Tibial artery (tissue), 4 donors: ENCODE measurements around the gene DNAJB8.

Source experiments
- DNase-seq, 2 donors: peaks; one replicate each; pipeline ENCODE4 v3.0.0-alpha.2; 2019
- H3K27ac ChIP-seq, 2 donors: fragments of 200-600 bp; sonication (generic) in 1 of 2; 1 replicate in 1 of 2; 2 replicates in 1 of 2; pipeline ENCODE4 v1.5.1; 2018 to 2019; ENCODE audit warnings: mild to moderate bottlenecking in 1 of 2
- H3K27me3 ChIP-seq, 2 donors: fragments of 200-600 bp; sonication (generic) in 1 of 2; one replicate each; pipeline versions ENCODE4 v1.5.1 to v1.6.0; 2016 to 2019
- H3K36me3 ChIP-seq, 3 donors: fragments of 200-600 bp; sonication (generic) in 2 of 3; one replicate each; pipeline ENCODE4 v1.5.1; 2016 to 2019; ENCODE audit warnings: mild to moderate bottlenecking in 2 of 3
- H3K4me1 ChIP-seq, 4 donors: fragments of 200-600 bp; sonication (generic) in 2 of 4; 1 replicate in 3 of 4; 2 replicates in 1 of 4; pipeline ENCODE4 v1.5.1; 2016 to 2019
- H3K4me3 ChIP-seq, 2 donors: fragments of 200-600 bp; sonication (generic) in 1 of 2; 1 replicate in 1 of 2; 2 replicates in 1 of 2; pipeline ENCODE4 v1.5.1; 2018 to 2019; ENCODE audit warnings: mild to moderate bottlenecking in 2 of 2
- H3K9me3 ChIP-seq, 3 donors: fragments of 200-600 bp; sonication (generic) in 1 of 3; one replicate each; pipeline ENCODE4 v1.5.1; 2016 to 2019
- CTCF ChIP-seq, 2 experiments: fragments of 200-600 bp in 1 of 2; fragments of 450-650 bp in 1 of 2; IDR thresholded peaks; one replicate each; pipeline ENCODE4 v1.5.1; 2017 to 2019; ENCODE audit warnings: antibody characterized with exemption in 2 of 2, mild to moderate bottlenecking in 1 of 2, moderate library complexity in 1 of 2
- intact Hi-C: fragments of 100-400 bp; cut with DNase I; formaldehyde crosslinking; loops from one replicate; pipeline ENCODE4 v1.15.0; 2023; ENCODE audit warnings: low total_unique reads

Gene DNAJB8

GRCh38 chr3:128472449-128473179 lies 5.9 kb upstream of the DNAJB8 start:
- Histone ChIP-seq H3K27ac (no peak overlapping the region), H3K4me1 (no peaks in the 10 kb centered on the region), H3K27me3 (peaks cover 0 to 57% of the 10 kb centered on the region in 2 donors), H3K9me3 (no peaks in the 10 kb centered on the region), H3K36me3 (no peaks in the 10 kb centered on the region), H3K4me3 (no peak overlapping the region)
- no peak for DNase-seq
- intact Hi-C loops: no loop called here
- TF ChIP-seq CTCF (IDR thresholded peaks at IDR 0.05): no peak

- intact Hi-C loops: no loop called here
- peaks cover 0 to 59% of the 10 kb centered on the region in 2 donors for H3K27me3 ChIP-seq
- H3K4me3 ChIP-seq: no peak overlapping the region
- DNase-seq: no peak
- H3K27ac ChIP-seq: no peak overlapping the region
- no peak for TF ChIP-seq CTCF (IDR thresholded peaks at IDR 0.05)
- H3K9me3 ChIP-seq: no peaks in the 10 kb centered on the region
- H3K4me1 ChIP-seq: no peaks in the 10 kb centered on the region
- no peaks in the 10 kb centered on the region for H3K36me3 ChIP-seq
These were observed 5.0 kb upstream of the DNAJB8 start for GRCh38 chr3:128471720-128472119.

- Histone ChIP-seq H3K4me3 (no peak overlapping the region), H3K9me3 (no peaks in the 10 kb centered on the region), H3K27me3 (peaks cover 0 to 59% of the 10 kb centered on the region in 2 donors), H3K4me1 (no peaks in the 10 kb centered on the region), H3K27ac (no peak overlapping the region), H3K36me3 (no peaks in the 10 kb centered on the region)
- intact Hi-C loops: no loop called here
- no peak for TF ChIP-seq CTCF (IDR thresholded peaks at IDR 0.05)
- DNase-seq: no peak
These were observed 4.4 kb upstream of the DNAJB8 start for GRCh38 chr3:128471110-128471509.

GRCh38 chr3:128470134-128470899 lies 3.6 kb upstream of the DNAJB8 start:
- Histone ChIP-seq H3K4me1 (no peaks in the 10 kb centered on the region), H3K9me3 (no peaks in the 10 kb centered on the region), H3K4me3 (no peak overlapping the region), H3K27me3 (peaks cover 0 to 59% of the 10 kb centered on the region in 2 donors), H3K27ac (no peak overlapping the region), H3K36me3 (no peaks in the 10 kb centered on the region)
- no peak for TF ChIP-seq CTCF (IDR thresholded peaks at IDR 0.05)
- intact Hi-C loops: no loop called here
- DNase-seq: no peak

- TF ChIP-seq CTCF (IDR thresholded peaks at IDR 0.05): no peak
- Histone ChIP-seq H3K4me3 (no peak overlapping the region), H3K27me3 (peaks cover 0 to 60% of the 10 kb centered on the region in 2 donors), H3K4me1 (no peaks in the 10 kb centered on the region), H3K27ac (no peak overlapping the region), H3K9me3 (no peaks in the 10 kb centered on the region), H3K36me3 (no peaks in the 10 kb centered on the region)
- no peak for DNase-seq
- intact Hi-C loops: no loop called here
These were observed 2.9 kb upstream of the DNAJB8 start for GRCh38 chr3:128469556-128469955.
